AG09319 (cell line): ENCODE data around the gene SRSF7.

Source experiments
- DNase-seq: peaks from one replicate; pipeline ENCODE4 v3.0.0-alpha.2; 2010; ENCODE audit warnings: low read depth; ENCODE audit errors: extremely low read depth
- CTCF ChIP-seq: IDR thresholded peaks from 2 replicates; pipeline ENCODE4 v1.5.1; 2011; ENCODE audit warnings: low read depth, mild to moderate bottlenecking, inconsistent platforms, low read length, moderate library complexity

The SRSF7 gene

GRCh38 chr2:38754049-38754448 lies 2.9 kb upstream of the SRSF7 start:
- TF ChIP-seq CTCF: no peak
- DNase-seq: no peak

GRCh38 chr2:38751596-38752410 lies 642 bp upstream of the SRSF7 start:
- no peak for DNase-seq
- no peak for TF ChIP-seq CTCF

GRCh38 chr2:38750011-38750890 lies 910 bp downstream of the SRSF7 start:
- no peak for DNase-seq

GRCh38 chr2:38748943-38749804 lies 2.0 kb downstream of the SRSF7 start:
- TF ChIP-seq CTCF: no peak
- no peak for DNase-seq

More at GRCh38 chr2:38750011-38750890, 910 bp downstream of the SRSF7 start:
- no peak; the same call in 1 of the 2 replicates for TF ChIP-seq CTCF

GRCh38 chr2:38748391-38748790 lies 2.8 kb downstream of the SRSF7 start:
- TF ChIP-seq CTCF: no peak
- no peak for DNase-seq

- no peak for DNase-seq
Measured at GRCh38 chr2:38747819-38748218, 3.3 kb downstream of the SRSF7 start.

More at GRCh38 chr2:38747819-38748218, 3.3 kb downstream of the SRSF7 start:
- no peak for TF ChIP-seq CTCF
